Endothelial cell of umbilical vein (primary cell): Measurements from ENCODE around the gene DQX1. TPM values are rescaled to one million over a fixed set of nuclear protein-coding genes. Genes with fewer than 3 reads are reported as not detected.

ENCODE experiments used
- BruUV-seq: library from RNA; stranded (reverse); fragments of 400-500 nt; replicated peaks from 2 replicates; lab custom pipeline; 2021; lab: Mats Ljungman, UMichigan
- CTCF ChIA-PET: fragments of 300-600, 350-600 bp; sonication (Branson Sonifier 250); formaldehyde crosslinking; loops from one replicate; lab custom pipeline; 2021; ENCODE audit warnings: antibody characterized with exemption, inconsistent platforms; lab: Charles Lee
- POLR2A ChIA-PET: fragments of 300-600, 350-600 bp; sonication (Branson Sonifier 250); formaldehyde crosslinking; loops from one replicate; lab custom pipeline; 2021; ENCODE audit warnings: antibody characterized with exemption, inconsistent platforms; lab: Charles Lee
- DNase-seq: peaks from one replicate; pipeline ENCODE4 v3.0.0-alpha.2; 2011; ENCODE audit warnings: low read depth, low spot score
- FAIRE-seq: peaks from 2 replicates; lab custom pipeline; 2011; peaks lifted over from hg19 to GRCh38; lab: Jason Lieb, UNC
- H2AFZ ChIP-seq: 2 replicates; pipeline ENCODE4 v1.6.0; 2012; ENCODE audit warnings: low read depth, low read length, control low read depth, inconsistent platforms
- H3K27ac ChIP-seq: 2 replicates; pipeline ENCODE4 v1.5.1; 2011; ENCODE audit warnings: low read depth, mild to moderate bottlenecking, control low read depth, low read length, moderate library complexity; ENCODE audit not compliant: insufficient read depth
- H3K27me3 ChIP-seq, 2 experiments: 2 replicates each; pipeline versions ENCODE4 v1.6.0 to v1.6.1; 2011; ENCODE audit warnings: low read length in 2 of 2, mixed read lengths in 1 of 2; ENCODE audit not compliant: control insufficient read depth in 2 of 2, insufficient read depth in 2 of 2
- H3K36me3 ChIP-seq, 2 experiments: 2 replicates in 1 of 2; 3 replicates in 1 of 2; pipeline ENCODE4 v1.5.1; 2011; ENCODE audit warnings: low read length in 2 of 2, mild to moderate bottlenecking in 1 of 2, moderate library complexity in 1 of 2; ENCODE audit not compliant: control insufficient read depth in 2 of 2, insufficient read depth in 2 of 2; ENCODE audit errors: extremely low read depth in 1 of 2
- H3K4me1 ChIP-seq: 3 replicates; pipeline ENCODE4 v1.5.1; 2011; ENCODE audit warnings: mild to moderate bottlenecking, low read length; ENCODE audit not compliant: control insufficient read depth, insufficient read depth; ENCODE audit errors: extremely low read depth
- H3K4me2 ChIP-seq: 2 replicates; pipeline ENCODE4 v1.6.1; 2011; ENCODE audit warnings: low read length, control low read depth, mixed read lengths; ENCODE audit not compliant: insufficient read depth
- H3K4me3 ChIP-seq, 3 experiments: fragments of 200-600 bp in 1 of 3; sonication (generic), shearing (Covaris generic) in 1 of 3; replicated peaks in 1 of 3; 2 replicates each; pipeline ENCODE4 v1.5.1; 2011 to 2016; ENCODE audit warnings: control low read depth in 3 of 3, low read length in 3 of 3, mild to moderate bottlenecking in 2 of 3, inconsistent platforms in 1 of 3, low read depth in 1 of 3, moderate library complexity in 1 of 3; ENCODE audit not compliant: insufficient read depth in 1 of 3
- H3K79me2 ChIP-seq: 2 replicates; pipeline ENCODE4 v1.6.0; 2012; ENCODE audit warnings: low read length, inconsistent platforms; ENCODE audit not compliant: control insufficient read depth, insufficient read depth
- H3K9ac ChIP-seq: replicated peaks from 2 replicates; pipeline ENCODE3; 2011; ENCODE audit warnings: low read length, control low read depth; ENCODE audit not compliant: insufficient read depth; ENCODE audit errors: extremely low read depth
- H3K9me1 ChIP-seq: replicated peaks from 3 replicates; pipeline ENCODE4 v1.6.0; 2011; ENCODE audit warnings: mild to moderate bottlenecking, low read length; ENCODE audit not compliant: control insufficient read depth, insufficient read depth; ENCODE audit errors: extremely low read depth
- H3K9me3 ChIP-seq: replicated peaks from 2 replicates; pipeline ENCODE4 v1.5.1; 2012; ENCODE audit warnings: low read length, inconsistent platforms; ENCODE audit not compliant: control insufficient read depth, insufficient read depth
- H4K20me1 ChIP-seq: replicated peaks from 2 replicates; pipeline ENCODE3; 2011; ENCODE audit warnings: mild to moderate bottlenecking, low read length; ENCODE audit not compliant: control insufficient read depth, insufficient read depth; ENCODE audit errors: extremely low read depth
- EZH2 ChIP-seq: IDR thresholded peaks from 2 replicates; pipeline ENCODE4 v1.6.1; 2012; ENCODE audit warnings: borderline replicate concordance, low read depth, mild to moderate bottlenecking, moderate library complexity, low read length, inconsistent platforms; ENCODE audit not compliant: severe bottlenecking
- FOS ChIP-seq: IDR thresholded peaks from 2 replicates; pipeline ENCODE4 v1.6.1; 2011; ENCODE audit warnings: mild to moderate bottlenecking, low read length, moderate library complexity, borderline replicate concordance; ENCODE audit not compliant: insufficient read depth
- GATA2 ChIP-seq: IDR thresholded peaks from 2 replicates; pipeline ENCODE4 v1.7.0; 2011; ENCODE audit warnings: low read depth, mild to moderate bottlenecking, moderate library complexity, mixed read lengths, low read length; ENCODE audit not compliant: insufficient read length, insufficient read depth
- JUN ChIP-seq: IDR thresholded peaks from 2 replicates; pipeline ENCODE4 v1.6.1; 2011; ENCODE audit warnings: borderline replicate concordance, low read depth; ENCODE audit not compliant: insufficient read length, insufficient read depth
- MYC ChIP-seq: IDR thresholded peaks from one replicate; pipeline ENCODE4 v1.6.1; 2011; ENCODE audit warnings: mild to moderate bottlenecking, low read depth, low read length
- POLR2A ChIP-seq: IDR thresholded peaks from 2 replicates; pipeline ENCODE4 v1.6.1; 2012; ENCODE audit warnings: low read depth, mild to moderate bottlenecking, control low read depth, low read length
- POLR2AphosphoS5 ChIP-seq: IDR thresholded peaks from 2 replicates; pipeline ENCODE4 v1.6.1; 2012; ENCODE audit warnings: low read depth, mild to moderate bottlenecking, control low read depth, low read length, moderate library complexity; ENCODE audit not compliant: insufficient read depth
- dilution Hi-C: fragments of 300-500 bp; cut with MboI; formaldehyde crosslinking; loops from one replicate; pipeline ENCODE4 v1.15.0; 2019; ENCODE audit warnings: low sequenced_read_pairs; ENCODE audit not compliant: extremely low pct_ligation_motif_present
- intact Hi-C: fragments of 100-400 bp; cut with micrococcal nuclease; formaldehyde crosslinking; loops from one replicate; pipeline ENCODE4 v1.10.0; 2022
- polyA plus RNA-seq, 4 experiments: library from polyadenylated mRNA; depleted of rRNA in 3 of 4; stranded (reverse) in 3 of 4; unstranded in 1 of 4; fragments of >200 nt; gene quantifications; 2 replicates each; pipeline versions ENCODE4 v1.2.1 to v1.2.3, GENCODE V29; 2011 to 2012; ENCODE audit warnings: missing spikeins in 1 of 4
- total RNA-seq: library from RNA; stranded (reverse); gene quantifications from 2 replicates; pipeline ENCODE4 v1.2.3, GENCODE V29; 2021
- TF ChIP-seq, protein P1 (sequence below): IDR thresholded peaks from 2 replicates; pipeline ENCODE4 v1.6.1; 2011; ENCODE audit not compliant: insufficient read depth, insufficient read length
- TF ChIP-seq, protein P2 (sequence below), 2 donors: IDR thresholded peaks; 1 replicate in 1 of 2; 2 replicates in 1 of 2; pipeline ENCODE4 v1.5.1; 2011; ENCODE audit warnings: low read length in 2 of 2, mild to moderate bottlenecking in 2 of 2, moderate library complexity in 2 of 2, control low read depth in 1 of 2, inconsistent platforms in 1 of 2, low read depth in 1 of 2; ENCODE audit not compliant: insufficient read depth in 1 of 2; ENCODE audit errors: extremely low read depth in 1 of 2

Gene DQX1
- total and polyA plus RNA-seq, 2 donors (not counting 3 experiments of a cell fraction or from before 2014, with no cell fraction given): 0.06 to 0.44 TPM

DNA sequence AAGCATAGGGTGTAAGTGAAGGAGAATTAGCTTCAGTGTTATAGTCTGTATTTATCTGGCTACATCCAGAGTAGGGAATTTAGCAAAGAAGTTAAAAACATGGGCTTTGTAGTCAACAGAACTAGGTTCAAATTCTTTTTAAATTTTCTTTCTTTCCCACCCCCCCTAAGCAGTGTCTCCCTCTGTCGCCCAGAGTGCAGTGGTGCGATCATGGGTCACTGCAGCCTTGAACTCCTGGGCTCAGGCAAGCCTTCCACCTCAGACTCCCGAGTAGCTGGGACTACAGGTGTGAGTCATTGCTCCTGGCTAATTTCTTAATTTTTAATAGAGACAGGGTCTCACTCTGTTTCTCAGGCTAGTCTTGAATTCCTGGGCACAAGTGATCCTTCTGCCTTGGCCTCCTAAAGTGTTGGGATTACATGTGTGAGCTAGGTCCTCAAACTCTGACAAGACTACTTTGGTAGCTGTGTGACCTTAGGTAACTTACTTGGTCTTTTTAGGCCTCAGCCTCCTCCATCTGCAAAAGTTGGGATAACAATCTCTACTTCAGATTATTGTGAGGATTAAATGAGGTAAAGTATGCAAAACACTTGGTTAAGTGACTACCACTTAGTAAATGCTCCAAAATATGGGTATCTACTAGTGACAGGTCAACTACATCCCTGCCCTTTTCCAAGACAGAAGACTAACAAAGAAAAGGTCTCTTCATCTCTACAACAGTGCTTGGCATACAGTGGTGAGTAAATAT is 46.3 kb upstream of the DQX1 start:
- no peak for DNase-seq
- no peak for FAIRE-seq
- H3K4me2 ChIP-seq: no peak overlapping the region
- no peak overlapping the region for H3K9ac ChIP-seq
- ChIA-PET POLR2A (no interaction called here), CTCF (no interaction called here)
- TF ChIP-seq POLR2A (no peak), FOS (no peak), EZH2 (no peak), MYC (no peak), JUN (no peak), GATA2 (no peak), POLR2AphosphoS5 (no peak)
- TF ChIP-seq, protein P1, sequence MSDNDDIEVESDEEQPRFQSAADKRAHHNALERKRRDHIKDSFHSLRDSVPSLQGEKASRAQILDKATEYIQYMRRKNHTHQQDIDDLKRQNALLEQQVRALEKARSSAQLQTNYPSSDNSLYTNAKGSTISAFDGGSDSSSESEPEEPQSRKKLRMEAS: no peak
- TF ChIP-seq, protein P2, sequence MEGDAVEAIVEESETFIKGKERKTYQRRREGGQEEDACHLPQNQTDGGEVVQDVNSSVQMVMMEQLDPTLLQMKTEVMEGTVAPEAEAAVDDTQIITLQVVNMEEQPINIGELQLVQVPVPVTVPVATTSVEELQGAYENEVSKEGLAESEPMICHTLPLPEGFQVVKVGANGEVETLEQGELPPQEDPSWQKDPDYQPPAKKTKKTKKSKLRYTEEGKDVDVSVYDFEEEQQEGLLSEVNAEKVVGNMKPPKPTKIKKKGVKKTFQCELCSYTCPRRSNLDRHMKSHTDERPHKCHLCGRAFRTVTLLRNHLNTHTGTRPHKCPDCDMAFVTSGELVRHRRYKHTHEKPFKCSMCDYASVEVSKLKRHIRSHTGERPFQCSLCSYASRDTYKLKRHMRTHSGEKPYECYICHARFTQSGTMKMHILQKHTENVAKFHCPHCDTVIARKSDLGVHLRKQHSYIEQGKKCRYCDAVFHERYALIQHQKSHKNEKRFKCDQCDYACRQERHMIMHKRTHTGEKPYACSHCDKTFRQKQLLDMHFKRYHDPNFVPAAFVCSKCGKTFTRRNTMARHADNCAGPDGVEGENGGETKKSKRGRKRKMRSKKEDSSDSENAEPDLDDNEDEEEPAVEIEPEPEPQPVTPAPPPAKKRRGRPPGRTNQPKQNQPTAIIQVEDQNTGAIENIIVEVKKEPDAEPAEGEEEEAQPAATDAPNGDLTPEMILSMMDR (IDR thresholded peaks at IDR 0.05; ENCODE audit: extremely low read depth in 1 of 2, insufficient read depth in 1 of 2, low read depth in 1 of 2, low read length in 2 of 2): no peak
- H3K9me3 ChIP-seq: no peaks in the 10 kb centered on the region
- intact Hi-C loops: no loop called here
- H3K27me3 ChIP-seq: peaks cover 12 to 16% of the 10 kb centered on the region in 2 experiments
- no peak overlapping the region for H3K27ac ChIP-seq
- no peaks in the 10 kb centered on the region for H3K79me2 ChIP-seq
- no peaks in the 10 kb centered on the region for H4K20me1 ChIP-seq
- H2AFZ ChIP-seq: no peak overlapping the region
- no peaks in the 10 kb centered on the region for H3K9me1 ChIP-seq
- no TSS peak for BruUV-seq
- no peaks in the 10 kb centered on the region for H3K36me3 ChIP-seq
- H3K4me3 ChIP-seq: no peak overlapping the region
- dilution Hi-C loops: no loop called here
- peaks cover 7% of the 10 kb centered on the region for H3K4me1 ChIP-seq
